A673 (cell line): Measurements from ENCODE around the gene GMDS.

Source experiments
- EZH2 ChIP-seq: fragments of 200-600 bp; sonication (generic); IDR thresholded peaks from 2 replicates; pipeline ENCODE4 v1.6.1; 2017; ENCODE audit warnings: borderline replicate concordance, low read depth, mild to moderate bottlenecking, mixed read lengths, antibody characterized with exemption, low read length; ENCODE audit not compliant: poor library complexity, severe bottlenecking
- TF ChIP-seq, protein P1 (sequence below): fragments of 300-800, 200-600 bp; sonication (generic); conservative IDR thresholded peaks from 2 replicates; pipeline ENCODE4 v1.5.1; 2017; ENCODE audit warnings: low read depth, mild to moderate bottlenecking, antibody characterized with exemption, low read length, moderate library complexity, mixed read lengths

DNA sequence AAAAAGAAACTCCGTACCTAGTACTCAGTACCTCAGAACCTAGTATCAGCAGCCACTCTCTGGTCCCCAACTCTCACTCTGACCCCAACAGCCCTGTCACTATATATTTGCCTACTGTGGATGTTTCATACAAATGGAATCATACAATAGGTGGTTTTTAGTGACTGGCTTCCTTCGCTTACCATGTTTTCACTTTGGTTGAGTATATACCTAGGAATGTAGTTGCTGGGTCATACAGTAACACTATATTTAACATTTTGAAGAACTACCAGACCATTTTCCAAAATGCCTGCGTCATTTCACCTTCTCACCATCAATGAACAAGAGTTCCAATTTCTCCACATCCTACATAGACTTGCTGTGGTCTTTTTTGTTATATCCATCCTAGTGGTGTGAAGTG, 283.2 kb downstream of the GMDS start:
- TF ChIP-seq, protein P1, sequence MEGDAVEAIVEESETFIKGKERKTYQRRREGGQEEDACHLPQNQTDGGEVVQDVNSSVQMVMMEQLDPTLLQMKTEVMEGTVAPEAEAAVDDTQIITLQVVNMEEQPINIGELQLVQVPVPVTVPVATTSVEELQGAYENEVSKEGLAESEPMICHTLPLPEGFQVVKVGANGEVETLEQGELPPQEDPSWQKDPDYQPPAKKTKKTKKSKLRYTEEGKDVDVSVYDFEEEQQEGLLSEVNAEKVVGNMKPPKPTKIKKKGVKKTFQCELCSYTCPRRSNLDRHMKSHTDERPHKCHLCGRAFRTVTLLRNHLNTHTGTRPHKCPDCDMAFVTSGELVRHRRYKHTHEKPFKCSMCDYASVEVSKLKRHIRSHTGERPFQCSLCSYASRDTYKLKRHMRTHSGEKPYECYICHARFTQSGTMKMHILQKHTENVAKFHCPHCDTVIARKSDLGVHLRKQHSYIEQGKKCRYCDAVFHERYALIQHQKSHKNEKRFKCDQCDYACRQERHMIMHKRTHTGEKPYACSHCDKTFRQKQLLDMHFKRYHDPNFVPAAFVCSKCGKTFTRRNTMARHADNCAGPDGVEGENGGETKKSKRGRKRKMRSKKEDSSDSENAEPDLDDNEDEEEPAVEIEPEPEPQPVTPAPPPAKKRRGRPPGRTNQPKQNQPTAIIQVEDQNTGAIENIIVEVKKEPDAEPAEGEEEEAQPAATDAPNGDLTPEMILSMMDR: no peak
- TF ChIP-seq EZH2: no peak
